Hippocampal formation (tissue), 2 donors: ENCODE measurements around the gene HNRNPA2B1.
"Not testable (repeated sequence)": the region's sequence is repeated elsewhere in the genome, so short reads cannot be mapped to it uniquely, and the experiment has no call there.

Experiments used
- DNase-seq, 2 donors: peaks; one replicate each; lab custom pipeline; 2025; lab: John Stamatoyannopoulos, UW

Gene HNRNPA2B1

GRCh38 chr7:26184281-26185101, 16.1 kb downstream of the HNRNPA2B1 start:
- DNase-seq, result not testable (repeated sequence)

DNA sequence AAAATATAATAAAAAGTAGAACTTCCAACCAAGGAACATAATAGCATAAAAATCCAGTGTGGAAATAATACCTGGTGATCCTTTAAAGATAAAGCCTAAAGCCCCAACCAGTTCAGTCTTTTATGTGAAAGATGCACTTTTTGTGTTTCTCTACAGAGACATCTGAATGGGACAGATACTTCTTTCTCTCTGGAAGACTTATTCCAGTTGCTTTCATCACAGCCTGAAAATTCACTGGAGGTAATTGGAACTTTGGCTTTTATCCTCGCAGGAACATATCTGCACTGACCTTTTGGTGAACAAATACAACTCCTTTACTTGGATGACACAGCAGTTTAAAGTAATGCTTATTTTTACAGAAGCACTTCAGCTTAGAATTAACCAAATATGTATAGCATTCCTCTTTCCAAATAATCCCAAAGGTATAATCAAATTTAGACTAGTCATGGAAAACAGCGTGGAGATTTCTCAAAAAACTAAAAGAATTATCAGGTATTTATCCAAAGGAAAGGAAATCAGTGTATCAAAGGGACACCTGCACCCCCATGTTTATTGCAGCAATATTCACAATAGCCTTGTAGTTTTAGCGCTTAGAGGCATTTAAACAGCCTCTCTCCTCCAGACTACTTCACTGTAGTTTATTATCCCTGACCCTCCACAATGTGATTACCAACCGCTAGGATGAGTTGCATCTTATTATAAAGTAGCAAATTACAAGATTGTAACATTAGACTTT, 16.8 kb downstream of the HNRNPA2B1 start:
- DNase-seq, result no peak

DNA sequence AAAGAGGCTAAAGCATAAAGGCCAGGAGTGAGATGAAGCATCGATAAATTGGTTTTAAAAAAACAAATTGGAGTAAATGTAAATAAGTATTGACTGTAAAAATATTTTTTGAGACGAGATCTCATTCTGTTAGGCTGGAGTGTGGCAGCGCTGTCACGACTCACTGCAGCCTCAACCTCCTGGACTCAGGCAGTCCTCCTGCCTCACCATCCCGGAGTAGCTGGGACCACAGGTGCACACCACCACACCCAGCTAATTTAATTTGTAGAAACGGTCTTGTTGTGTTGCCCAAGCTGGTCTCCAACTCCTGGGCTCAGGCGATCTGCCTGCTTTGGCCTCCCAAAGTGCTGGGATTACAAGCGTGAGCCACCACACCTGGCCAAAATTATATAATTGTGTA, 17.8 kb downstream of the HNRNPA2B1 start:
- DNase-seq, result no peak

DNA sequence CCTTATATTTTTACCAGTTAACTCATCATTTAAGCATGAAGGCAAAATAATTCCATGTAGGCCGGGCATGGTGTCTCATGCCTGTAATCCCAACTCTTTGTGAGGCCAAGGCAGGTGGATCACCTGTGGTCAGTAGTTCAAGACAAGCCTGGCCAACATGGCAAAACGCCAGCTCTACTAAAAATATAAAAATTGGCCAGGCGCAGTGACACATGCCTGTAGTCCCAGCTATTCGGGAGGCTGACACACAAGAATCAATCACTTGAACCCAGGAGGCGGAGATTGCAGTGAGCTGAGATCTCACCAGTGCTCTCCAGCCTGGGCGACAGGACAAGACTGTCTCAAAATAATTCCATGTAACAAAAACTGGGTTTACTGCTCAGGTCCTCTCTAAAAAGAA, 18.3 kb downstream of the HNRNPA2B1 start:
- no peak for DNase-seq

DNA sequence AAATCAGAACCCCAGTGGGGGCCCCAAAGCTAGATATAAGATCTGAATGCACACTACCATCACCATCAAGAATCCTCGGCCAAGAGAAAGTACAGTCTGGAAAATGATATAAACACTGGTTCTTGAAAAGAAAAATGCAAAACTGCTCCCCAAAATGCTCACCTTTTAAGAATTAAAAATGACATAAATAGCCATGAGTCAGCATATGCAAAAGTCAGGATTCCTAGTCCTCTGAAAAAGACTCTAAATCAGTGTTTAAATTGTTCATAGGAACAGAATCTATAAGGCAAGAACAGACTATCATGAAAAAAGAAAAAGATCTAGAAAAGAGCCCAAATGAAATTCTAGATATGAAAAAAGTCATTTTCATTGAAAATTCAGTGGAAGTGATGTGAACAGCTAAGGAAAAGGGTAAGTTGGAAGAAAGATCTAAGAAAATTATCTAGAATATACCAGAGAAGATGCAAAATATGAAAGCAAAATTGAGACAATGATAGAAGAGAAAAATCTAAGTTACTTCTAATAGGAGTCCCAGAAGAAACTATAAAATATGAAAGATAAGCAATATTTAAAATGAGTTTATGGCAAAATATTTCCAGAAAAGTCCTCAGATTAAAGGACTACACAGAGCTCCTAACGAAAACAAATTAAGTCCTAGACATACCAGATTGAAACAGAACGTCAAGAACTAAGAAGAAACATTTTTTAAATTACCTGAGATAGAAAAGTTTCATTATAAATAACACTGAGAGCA, 18.9 kb downstream of the HNRNPA2B1 start:
- DNase-seq, result no peak

GRCh38 chr7:26180792-26181198, 19.8 kb downstream of the HNRNPA2B1 start:
- no peak for DNase-seq

- no peak for DNase-seq
Measured at GRCh38 chr7:26179826-26180497, 20.6 kb downstream of the HNRNPA2B1 start.

- no peak for DNase-seq
Measured at GRCh38 chr7:26179422-26179821, 21.1 kb downstream of the HNRNPA2B1 start.

DNA sequence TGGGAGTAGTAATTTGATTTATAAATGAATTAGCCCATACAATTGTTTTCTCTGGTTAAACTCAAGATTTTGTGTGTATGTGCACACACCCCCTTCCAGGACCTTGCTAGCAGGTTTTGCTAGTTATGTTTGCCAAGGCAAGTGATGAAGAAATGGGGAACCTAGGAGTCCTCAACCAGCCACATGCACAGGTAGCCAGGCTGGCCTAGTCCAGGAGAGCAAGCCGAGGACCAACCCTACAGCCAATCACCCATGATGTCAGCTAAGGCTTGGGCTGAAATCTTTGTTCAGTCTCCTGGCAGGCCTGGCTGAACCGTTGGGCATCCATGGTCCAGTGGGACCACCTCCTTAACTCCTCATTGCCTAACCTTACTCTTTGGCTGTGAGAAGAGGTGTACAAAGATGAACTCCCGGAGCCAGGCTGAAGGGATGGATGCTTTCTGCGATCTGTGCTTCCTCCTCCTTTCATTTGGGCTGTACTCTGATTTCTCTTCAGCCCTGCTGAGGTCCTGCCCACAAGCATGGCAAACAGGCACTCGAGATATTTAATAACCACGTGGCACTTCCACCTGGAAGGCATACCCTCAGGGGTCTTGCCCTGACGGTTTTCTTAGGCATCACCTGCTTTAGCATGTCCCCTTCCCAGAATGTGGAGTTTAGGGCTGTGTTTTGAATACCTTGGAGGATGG, 22.1 kb downstream of the HNRNPA2B1 start:
- DNase-seq, result no peak

GRCh38 chr7:26177269-26177668, 23.3 kb downstream of the HNRNPA2B1 start:
- not testable (repeated sequence) for DNase-seq

DNA sequence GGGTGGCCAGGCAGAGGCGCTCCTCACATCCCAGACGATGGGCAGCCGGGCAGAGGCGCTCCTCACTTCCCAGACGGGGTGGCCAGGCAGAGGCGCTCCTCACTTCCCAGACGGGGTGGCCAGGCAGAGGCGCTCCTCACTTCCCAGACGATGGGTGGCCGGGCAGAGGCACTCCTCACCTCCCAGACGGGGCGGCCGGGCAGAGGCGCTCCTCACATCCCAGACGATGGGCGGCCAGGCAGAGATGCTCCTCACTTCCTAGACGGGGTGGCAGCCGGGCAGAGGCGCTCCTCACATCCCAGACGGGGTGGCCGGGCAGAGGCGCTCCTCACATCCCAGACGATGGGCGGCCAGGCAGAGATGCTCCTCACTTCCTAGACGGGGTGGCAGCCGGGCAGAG, 23.9 kb downstream of the HNRNPA2B1 start:
- not testable (repeated sequence) for DNase-seq

- DNase-seq, result not testable (repeated sequence)
Measured at GRCh38 chr7:26175903-26176302, 24.6 kb downstream of the HNRNPA2B1 start.

GRCh38 chr7:26172048-26172447, 28.5 kb downstream of the HNRNPA2B1 start:
- no peak for DNase-seq

GRCh38 chr7:26171601-26172000, 28.9 kb downstream of the HNRNPA2B1 start:
- DNase-seq, result no peak

DNA sequence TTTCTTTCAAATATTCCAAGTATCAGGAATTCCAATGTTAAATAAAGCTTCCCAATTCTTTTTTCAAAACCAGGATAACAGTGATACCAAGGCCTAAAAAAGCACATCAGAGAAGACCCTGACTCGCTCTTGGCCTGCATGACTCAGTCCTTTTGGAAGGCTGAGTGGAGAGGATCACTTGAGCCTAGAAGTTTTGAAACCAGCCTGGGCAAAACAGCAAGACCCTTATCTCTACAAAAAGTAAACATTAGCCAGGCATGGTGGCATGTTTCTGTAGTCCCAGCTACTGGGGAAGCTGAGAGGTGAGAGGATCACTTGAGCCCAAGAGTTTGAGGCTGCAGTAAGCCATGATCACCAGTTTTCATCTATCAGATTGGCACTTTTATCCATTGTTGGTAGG, 29.9 kb downstream of the HNRNPA2B1 start:
- no peak for DNase-seq

GRCh38 chr7:26169271-26169670, 31.3 kb downstream of the HNRNPA2B1 start:
- no peak for DNase-seq

DNA sequence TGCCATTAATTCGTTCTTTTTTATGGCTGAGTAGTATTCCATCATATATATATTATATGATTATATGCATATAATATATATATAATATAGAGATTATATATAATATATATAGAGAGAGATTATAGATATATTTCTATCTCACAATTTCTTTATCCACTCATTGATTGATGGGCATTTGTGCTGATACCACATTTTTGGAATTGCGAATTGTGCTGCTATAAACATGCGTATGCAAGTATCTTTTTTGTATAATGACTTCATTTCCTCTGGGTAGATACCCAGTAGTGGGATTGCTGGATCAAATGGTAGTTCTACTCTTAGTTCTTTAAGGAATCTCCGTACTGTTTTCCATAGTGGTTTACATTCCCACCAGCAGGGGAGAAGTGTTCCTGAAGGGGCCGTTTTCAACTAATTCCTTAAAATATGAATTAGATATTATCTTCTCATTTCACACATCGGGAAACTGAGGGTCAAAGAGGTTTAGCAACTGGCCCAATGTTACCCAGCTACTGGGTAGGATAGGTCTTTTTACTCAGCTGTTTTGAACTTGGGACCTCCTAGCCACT, 32.0 kb downstream of the HNRNPA2B1 start:
- no peak for DNase-seq

- no peak for DNase-seq
Measured at GRCh38 chr7:26167303-26167934, 33.1 kb downstream of the HNRNPA2B1 start.

DNA sequence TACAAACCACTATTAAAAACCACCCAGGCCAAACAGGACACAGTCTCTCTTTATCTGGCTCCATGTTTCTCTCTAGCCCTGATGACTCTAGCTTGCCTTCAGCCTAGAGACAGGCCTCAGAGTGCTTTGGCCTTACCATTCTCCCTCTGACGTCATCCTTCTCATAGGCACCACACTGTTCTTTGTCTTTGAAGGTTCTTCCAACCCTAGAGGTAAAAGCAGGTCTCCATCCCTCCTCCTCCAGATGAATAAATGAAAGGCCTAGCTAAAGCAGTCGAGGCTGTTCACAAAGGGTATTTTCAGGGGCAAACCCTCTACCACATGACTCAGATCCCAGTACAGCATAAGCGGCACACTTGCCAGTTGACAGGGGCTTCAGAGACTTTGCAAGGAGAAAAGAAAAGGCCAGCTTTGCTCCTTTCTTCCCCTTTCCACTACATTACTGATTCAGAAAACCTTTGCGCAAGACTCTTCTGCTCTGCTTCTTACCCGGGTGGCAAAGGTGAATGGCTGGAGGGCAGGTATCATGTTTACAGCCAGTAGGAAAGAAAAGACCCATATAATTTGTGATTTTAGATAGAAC, 33.8 kb downstream of the HNRNPA2B1 start:
- no peak for DNase-seq
